Posterior vena cava (tissue), 2 donors: ENCODE measurements around the gene MAP6. TPM values are rescaled to one million over a fixed set of nuclear protein-coding genes. Genes with fewer than 3 reads are reported as not detected.
"Not testable (repeated sequence)": the region's sequence is repeated elsewhere in the genome, so short reads cannot be mapped to it uniquely, and the experiment has no call there.

Experiments
- DNase-seq: peaks from one replicate; pipeline ENCODE4 v3.0.0-alpha.2; 2020; ENCODE audit warnings: low spot score
- intact Hi-C, 2 donors: fragments of 100-400 bp; cut with DNase I; formaldehyde crosslinking; loops; one replicate each; pipeline versions ENCODE4 v1.14.1 to v1.14.2; 2022 to 2023
- long read RNA-seq, 2 donors: library from polyadenylated mRNA; unstranded; transcript quantifications; one replicate each; pipeline ENCODE4 v2.0.0, GENCODE V29; 2020 to 2021
- total RNA-seq, 2 donors: library from RNA; stranded (reverse); fragmentation: NEBNext Ultra II Directional; extraction: Animal tissue kit (Norgen Biotek cat#: 25700); gene quantifications; one replicate each; pipeline ENCODE4 v1.2.1, GENCODE V29; 2021
- donor health status: DM: yes; HTN: yes; CAD: no.
- donor health status: DM: yes; HTN: yes; CAD: no.

The MAP6 gene
- 10 to 100 TPM; 11.6 TPM for total RNA-seq
- long read RNA-seq, donor 1, transcript MAP6-201 (4 exons, 3,334 nt) = major isoform, 10 of 10 reads
- long read RNA-seq, donor 1, partial matches to known transcripts = 0 of 10 reads
- long read RNA-seq, donor 1, other reads (novel, unspliced or antisense) = 0 of 10 reads
- long read RNA-seq, donor 2 = 0 reads

DNA sequence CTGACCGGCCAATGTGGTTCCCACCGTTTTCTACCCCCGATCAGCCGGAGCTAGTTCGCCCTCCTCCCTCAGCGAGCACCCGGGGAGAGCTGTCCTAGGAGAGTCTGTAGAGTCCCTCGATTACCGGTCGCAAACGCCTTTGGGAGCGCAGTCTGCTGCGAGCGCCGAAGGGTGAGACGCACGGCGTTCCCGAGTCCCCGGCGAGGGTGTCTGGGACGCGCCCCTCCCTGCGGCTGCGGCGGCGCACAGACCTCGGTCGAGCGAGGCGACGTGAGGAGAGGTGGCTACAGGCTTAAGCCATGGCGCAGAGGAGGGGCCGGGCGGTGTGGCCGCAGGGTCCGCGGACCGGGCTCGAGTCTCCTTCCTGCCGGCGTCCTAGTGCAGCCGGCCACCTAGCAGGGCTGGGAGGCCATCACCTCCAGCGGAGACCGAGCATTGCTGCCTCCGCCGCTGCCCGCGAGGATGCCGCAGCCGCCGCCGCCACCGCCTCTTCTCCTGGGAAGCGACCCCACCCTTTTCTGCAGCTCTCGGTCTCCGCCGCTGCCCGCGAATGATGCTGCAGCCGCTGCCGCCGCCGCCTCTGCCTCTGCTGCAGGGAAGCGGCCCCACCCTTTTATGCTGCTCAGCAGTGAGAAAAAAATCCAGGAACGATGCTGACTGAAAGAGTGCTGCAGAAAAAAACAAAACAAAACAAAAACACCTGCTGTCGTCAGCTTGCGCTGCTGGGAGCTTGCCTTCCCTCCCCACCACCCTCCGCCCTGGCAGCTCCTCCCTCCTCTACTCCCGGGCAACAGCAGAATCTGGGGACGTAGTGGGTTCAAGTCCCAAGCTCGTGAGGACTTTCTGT lies at the start of gene MAP6:
Gene MAP6 (minus strand): TSS at position 588 of the 847 bp plus-strand sequence. CDS start 669 bp downstream, outside the sequence.
- peak; percentile 79 for DNase-seq
- intact Hi-C loops = no loop called here

- intact Hi-C loops = no loop called here
- peak; percentile 45 for DNase-seq
These were observed 49.0 kb upstream of the MAP6 start, which contains the start of gene MOGAT2 for GRCh38 chr11:75717608-75718418. Gene MOGAT2, plus strand, starts transcription at chr11:75717838. Its CDS starts 51 bp downstream, at chr11:75717889.

DNA sequence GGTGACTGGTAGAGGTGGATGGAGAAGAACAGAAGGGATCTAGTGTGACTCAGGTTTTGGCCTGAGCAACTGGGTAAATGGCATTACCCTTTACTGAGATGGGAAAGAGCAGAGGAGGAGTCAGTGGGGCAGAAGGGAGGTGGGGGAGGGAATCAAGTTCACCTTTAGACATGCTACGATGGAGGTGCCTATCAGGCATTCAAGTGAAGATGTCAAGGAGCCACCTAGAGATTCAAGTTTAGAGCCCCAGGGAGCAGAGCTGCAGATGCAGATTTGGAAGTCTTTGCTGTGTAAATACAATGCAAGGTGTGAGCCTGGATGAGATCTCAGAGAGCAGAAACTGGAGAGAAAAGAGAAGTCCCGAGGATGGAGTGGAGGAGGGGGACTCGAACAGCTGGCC lies 47.8 kb upstream of the MAP6 start:
- no peak for DNase-seq
- intact Hi-C loops = no loop called here

- no peak for DNase-seq
- intact Hi-C loops = no loop called here
These were observed 46.9 kb upstream of the MAP6 start for GRCh38 chr11:75715688-75716087.

DNA sequence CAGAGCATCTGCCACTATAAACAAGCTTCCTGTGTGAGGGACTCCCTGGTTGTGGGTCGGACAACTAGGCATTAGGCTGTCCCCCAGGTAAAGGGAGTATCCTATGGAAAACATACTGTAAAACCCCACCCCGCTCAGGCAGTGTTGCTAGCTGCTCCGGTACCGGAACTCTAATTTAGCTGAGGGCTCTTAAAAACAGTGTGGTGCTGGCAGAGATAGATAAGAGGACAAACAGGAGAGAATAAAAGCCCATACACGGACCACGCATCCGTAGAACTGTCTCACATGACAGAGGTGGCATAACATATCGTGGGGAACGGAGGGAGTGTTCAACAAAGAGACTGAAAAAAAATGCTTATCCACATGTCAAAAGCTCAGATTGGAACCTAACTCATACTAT lies 45.4 kb upstream of the MAP6 start:
- intact Hi-C loops = no loop called here

DNA sequence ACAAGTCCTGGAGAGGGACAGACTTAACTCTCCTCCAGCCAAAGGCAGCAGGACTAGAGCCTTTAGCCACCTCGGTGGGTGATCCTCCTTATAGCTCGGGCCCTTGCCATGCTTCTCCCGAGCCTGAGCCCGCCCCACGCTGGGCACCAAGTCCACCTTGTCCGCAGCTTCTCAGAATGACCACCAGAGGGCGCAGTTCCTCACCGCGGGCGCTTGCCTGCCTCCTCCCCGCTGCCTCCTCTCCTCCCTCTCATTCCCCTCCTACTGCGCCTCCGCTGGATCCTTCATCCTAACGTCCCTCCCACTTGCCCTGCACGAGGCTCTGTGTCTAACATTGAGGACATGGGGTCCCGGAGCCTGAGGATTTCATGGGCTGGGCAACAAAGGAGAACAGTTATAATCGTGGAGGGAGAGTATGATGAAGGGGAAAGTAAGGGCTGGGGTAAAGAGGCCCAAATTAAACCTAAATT lies 37.5 kb upstream of the MAP6 start:
- intact Hi-C loops = no loop called here
- DNase-seq = peak; percentile 88

More for the DNA sequence above, 45.4 kb upstream of the MAP6 start:
- DNase-seq = peak; percentile 13

- DNase-seq = no peak
- intact Hi-C loops = no loop called here
These were observed 36.7 kb upstream of the MAP6 start for GRCh38 chr11:75705541-75705940.

- no peak for DNase-seq
- intact Hi-C loops = no loop called here
These were observed 34.9 kb upstream of the MAP6 start for GRCh38 chr11:75703695-75704237.

DNA sequence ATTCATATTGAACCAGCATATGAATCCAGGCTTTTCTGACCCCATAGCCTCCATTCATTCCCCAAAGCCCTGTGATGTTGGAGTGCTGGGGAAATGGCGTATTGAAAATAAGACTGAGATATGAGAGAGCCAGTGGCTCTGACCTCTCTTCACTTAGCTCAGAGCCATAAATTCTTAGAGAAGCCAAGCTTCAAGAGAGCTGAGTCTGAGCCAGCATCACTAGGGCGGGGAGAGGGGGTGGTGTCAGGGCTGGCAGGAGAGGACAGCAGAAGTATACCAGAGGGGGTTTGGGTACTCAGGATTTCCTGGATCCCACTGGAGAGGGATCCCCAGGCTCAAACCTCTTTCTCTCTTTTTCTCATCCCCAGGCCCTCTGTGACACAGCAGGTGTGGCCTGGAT lies 32.1 kb upstream of the MAP6 start:
- no peak for DNase-seq
- intact Hi-C loops = no loop called here

GRCh38 chr11:75697906-75698581 lies 29.2 kb upstream of the MAP6 start:
- no peak for DNase-seq
- intact Hi-C loops = no loop called here

- DNase-seq = no peak
These were observed 23.0 kb upstream of the MAP6 start for GRCh38 chr11:75691804-75692203.

DNA sequence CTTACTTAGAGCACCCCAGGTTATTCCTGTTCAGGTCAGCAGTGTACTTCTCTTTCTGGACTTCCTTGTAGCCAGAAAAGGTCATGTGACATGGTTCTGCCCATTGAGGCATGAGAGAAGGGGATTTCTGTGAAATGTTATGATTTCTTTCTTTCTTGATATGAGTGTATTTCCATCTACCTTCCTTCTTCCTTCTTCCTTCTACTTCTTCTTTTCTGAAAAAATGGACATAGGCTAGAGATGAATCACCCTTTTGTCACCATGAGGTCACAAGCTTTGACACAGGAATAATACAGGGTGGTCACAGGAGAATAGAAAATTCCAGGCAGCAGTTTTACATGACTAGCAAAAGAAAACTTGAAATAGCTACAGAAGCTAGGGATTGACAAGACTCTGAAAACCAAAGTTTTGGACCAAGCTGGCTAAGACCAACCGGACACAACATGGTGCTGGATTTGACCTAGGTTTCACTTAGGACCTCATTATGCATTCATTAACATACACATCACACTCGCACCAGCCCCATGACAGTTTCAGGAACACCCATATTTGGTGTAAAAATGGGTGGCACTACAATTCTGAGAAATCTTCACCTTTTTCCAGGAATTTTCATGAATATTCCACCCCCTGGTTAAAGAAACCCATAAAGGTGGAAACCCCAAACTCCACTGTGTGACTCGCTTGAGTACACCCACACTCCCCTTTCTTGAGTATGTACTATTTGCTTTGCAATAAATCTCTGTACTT lies 21.2 kb upstream of the MAP6 start:
- intact Hi-C loops = no loop called here

More at GRCh38 chr11:75691804-75692203, 23.0 kb upstream of the MAP6 start:
- intact Hi-C loops = no loop called here

DNA sequence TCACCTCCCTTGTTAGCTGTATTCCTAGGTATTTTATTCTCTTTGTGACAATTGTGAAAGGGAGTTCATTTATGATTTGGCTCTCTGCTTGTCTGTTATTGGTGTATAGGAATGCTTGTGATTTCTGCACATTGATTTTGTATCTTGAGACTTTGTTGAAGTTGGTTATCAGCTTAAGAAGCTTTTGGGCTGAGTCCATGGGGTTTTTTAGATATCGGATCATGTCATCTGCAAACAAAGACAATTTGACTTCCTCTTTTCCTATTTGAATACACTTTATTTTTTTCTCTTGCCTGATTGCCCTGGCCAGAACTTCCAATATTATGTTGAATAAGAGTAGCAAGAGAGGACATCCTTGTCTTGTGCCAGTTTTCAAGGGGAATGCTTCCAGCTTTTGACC lies 15.0 kb upstream of the MAP6 start:
- DNase-seq, intact Hi-C loops: not testable (repeated sequence)

More for the DNA sequence above, 21.2 kb upstream of the MAP6 start:
- no peak for DNase-seq

- no peak for DNase-seq
- intact Hi-C loops = no loop called here
These were observed 10.7 kb upstream of the MAP6 start for GRCh38 chr11:75679566-75679965.

DNA sequence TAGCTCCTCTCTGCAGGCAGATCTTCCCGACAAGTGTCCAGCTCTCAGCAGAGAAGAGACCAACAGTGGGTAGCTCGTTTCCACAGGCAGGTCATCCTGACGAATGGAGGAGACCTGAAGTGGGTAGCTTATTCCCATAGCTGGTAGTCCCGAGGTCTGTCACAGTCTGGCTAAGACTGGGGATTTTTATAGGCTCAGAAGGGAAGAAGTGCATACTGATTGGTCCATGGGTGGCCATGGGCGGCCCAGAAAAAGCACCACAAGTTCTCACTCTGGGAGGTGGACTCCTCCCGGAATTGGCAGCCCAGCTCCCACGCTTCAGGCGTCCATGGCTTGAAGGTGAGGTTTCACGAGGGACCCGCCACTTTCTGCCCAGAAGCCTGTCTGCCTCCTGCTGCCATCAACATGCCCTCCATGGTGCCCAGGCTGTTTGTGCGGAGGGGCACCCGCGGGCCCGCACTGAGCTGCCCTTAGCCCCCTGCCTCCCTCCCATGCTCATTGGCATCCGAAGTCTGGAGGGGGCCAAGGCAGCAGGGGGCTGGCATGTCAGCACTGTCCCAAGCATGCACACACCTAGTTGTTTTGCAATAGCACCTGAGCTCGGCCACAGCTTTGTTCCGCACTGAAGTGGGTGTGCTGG lies 9.9 kb upstream of the MAP6 start:
- intact Hi-C loops = no loop called here
- no peak for DNase-seq

DNA sequence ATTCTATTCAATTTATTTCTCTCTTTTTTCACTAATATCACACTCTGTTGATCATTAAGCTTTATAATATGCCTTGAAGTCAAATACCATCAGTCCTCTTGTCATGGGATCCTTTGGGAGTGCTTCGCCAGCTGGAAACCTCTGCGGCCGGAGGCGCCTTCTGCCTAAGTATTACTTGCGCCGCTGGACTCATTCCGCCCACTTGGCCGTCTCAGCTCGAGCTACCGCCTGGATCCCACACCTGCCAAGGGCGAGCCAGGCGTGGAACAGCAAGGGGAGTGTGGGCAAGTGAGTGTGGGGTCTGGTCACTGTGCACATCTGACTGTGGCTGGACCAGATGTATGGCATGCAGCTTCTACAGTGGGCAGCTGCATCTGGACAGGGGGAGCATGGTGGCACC lies 9.1 kb upstream of the MAP6 start:
- no peak for DNase-seq
- intact Hi-C loops = no loop called here

DNA sequence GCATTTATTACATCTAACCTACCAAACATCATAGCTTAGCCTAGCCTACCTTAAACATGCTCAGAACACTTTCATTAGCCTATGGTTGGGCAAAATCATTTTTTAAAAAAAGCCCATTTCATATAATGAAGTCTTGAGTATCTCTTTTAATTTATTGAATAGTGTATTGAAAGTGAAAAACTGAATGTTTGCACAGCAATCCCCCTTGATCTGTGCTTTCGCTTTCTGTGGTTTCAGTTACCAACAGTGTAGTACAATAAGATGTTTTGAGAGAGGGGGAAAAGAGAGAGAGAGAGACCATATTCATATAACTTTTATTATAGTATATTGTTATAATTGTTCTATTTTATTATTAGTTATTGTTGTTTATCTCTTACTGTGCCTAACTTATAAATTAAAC lies 8.4 kb upstream of the MAP6 start:
- DNase-seq = no peak
- intact Hi-C loops = no loop called here
